ENCODE measurements around the gene STN1.

STN1 gene

GRCh38 chr10:103842605-103843004 is 75.4 kb downstream of the STN1 start:
- Histone ChIP-seq H2AFZ (ENCODE audit: low read depth, low read length) (no peak overlapping the region), H4K20me1 (ENCODE audit: insufficient read depth, low read length) (no peaks in the 10 kb centered on the region), H3K27ac (ENCODE audit: low read length) (no peak overlapping the region), H3K4me1 (ENCODE audit: low read length) (no peaks in the 10 kb centered on the region), H3K4me2 (ENCODE audit: low read length) (no peak overlapping the region), H3K4me3 (ENCODE audit: low read length) (no peak overlapping the region), H3K9ac (ENCODE audit: low read length) (no peak overlapping the region), H3K36me3 (replicated peaks; ENCODE audit: low read depth, low read length) (no peaks in the 10 kb centered on the region), H3K9me3 (ENCODE audit: insufficient read depth, low read length) (no peaks in the 10 kb centered on the region), H3K27me3 (ENCODE audit: low read depth, low read length) (no peaks in the 10 kb centered on the region), H3K79me2 (ENCODE audit: low read length) (no peaks in the 10 kb centered on the region)
- TF ChIP-seq EZH2phosphoT487 (IDR thresholded peaks at IDR 0.05; ENCODE audit: low read depth) (no peak), CTCF (IDR thresholded peaks at IDR 0.05; ENCODE audit: low read depth, low read length) (no peak)

- H3K27ac ChIP-seq (ENCODE audit: low read length) = no peak overlapping the region
- no peaks in the 10 kb centered on the region for H3K4me1 ChIP-seq (ENCODE audit: low read length)
- TF ChIP-seq CTCF (IDR thresholded peaks at IDR 0.05; ENCODE audit: low read depth, low read length) = no peak
- H2AFZ ChIP-seq (ENCODE audit: low read depth, low read length) = no peak overlapping the region
- H3K9ac ChIP-seq (ENCODE audit: low read length) = no peak overlapping the region
- H3K27me3 ChIP-seq (ENCODE audit: low read depth, low read length) = no peaks in the 10 kb centered on the region
- no peak overlapping the region for H3K4me2 ChIP-seq (ENCODE audit: low read length)
- no peaks in the 10 kb centered on the region for H4K20me1 ChIP-seq (ENCODE audit: insufficient read depth, low read length)
- H3K36me3 ChIP-seq (replicated peaks; ENCODE audit: low read depth, low read length) = no peaks in the 10 kb centered on the region
- H3K9me3 ChIP-seq (ENCODE audit: insufficient read depth, low read length) = no peaks in the 10 kb centered on the region
- H3K4me3 ChIP-seq (ENCODE audit: low read length) = no peak overlapping the region
- H3K79me2 ChIP-seq (ENCODE audit: low read length) = no peaks in the 10 kb centered on the region
These were observed 76.5 kb downstream of the STN1 start for GRCh38 chr10:103841519-103841918.

GRCh38 chr10:103840740-103841070 is 77.3 kb downstream of the STN1 start:
- Histone ChIP-seq H3K9ac (ENCODE audit: low read length) (no peak overlapping the region), H3K27me3 (ENCODE audit: low read depth, low read length) (no peaks in the 10 kb centered on the region), H4K20me1 (ENCODE audit: insufficient read depth, low read length) (no peaks in the 10 kb centered on the region), H2AFZ (ENCODE audit: low read depth, low read length) (no peak overlapping the region), H3K4me1 (ENCODE audit: low read length) (no peaks in the 10 kb centered on the region), H3K4me2 (ENCODE audit: low read length) (no peak overlapping the region), H3K79me2 (ENCODE audit: low read length) (no peaks in the 10 kb centered on the region), H3K36me3 (replicated peaks; ENCODE audit: low read depth, low read length) (no peaks in the 10 kb centered on the region), H3K9me3 (ENCODE audit: insufficient read depth, low read length) (no peaks in the 10 kb centered on the region), H3K27ac (ENCODE audit: low read length) (no peak overlapping the region), H3K4me3 (ENCODE audit: low read length) (no peak overlapping the region)
- no peak for TF ChIP-seq CTCF (IDR thresholded peaks at IDR 0.05; ENCODE audit: low read depth, low read length)
- TF ChIP-seq EZH2phosphoT487 (IDR thresholded peaks at IDR 0.05; ENCODE audit: low read depth) = no peak

GRCh38 chr10:103839872-103840739 is 77.9 kb downstream of the STN1 start:
- no peaks in the 10 kb centered on the region for H3K79me2 ChIP-seq (ENCODE audit: low read length)
- no peaks in the 10 kb centered on the region for H3K9me3 ChIP-seq (ENCODE audit: insufficient read depth, low read length)
- H4K20me1 ChIP-seq (ENCODE audit: insufficient read depth, low read length) = no peaks in the 10 kb centered on the region
- no peak overlapping the region for H2AFZ ChIP-seq (ENCODE audit: low read depth, low read length)
- no peak overlapping the region for H3K9ac ChIP-seq (ENCODE audit: low read length)
- H3K27ac ChIP-seq (ENCODE audit: low read length) = no peak overlapping the region
- H3K4me3 ChIP-seq (ENCODE audit: low read length) = no peak overlapping the region
- no peak overlapping the region for H3K4me2 ChIP-seq (ENCODE audit: low read length)
- no peaks in the 10 kb centered on the region for H3K36me3 ChIP-seq (replicated peaks; ENCODE audit: low read depth, low read length)
- H3K4me1 ChIP-seq (ENCODE audit: low read length) = no peaks in the 10 kb centered on the region
- no peak for TF ChIP-seq CTCF (IDR thresholded peaks at IDR 0.05; ENCODE audit: low read depth, low read length)
- TF ChIP-seq EZH2phosphoT487 (IDR thresholded peaks at IDR 0.05; ENCODE audit: low read depth) = no peak
- H3K27me3 ChIP-seq (ENCODE audit: low read depth, low read length) = no peaks in the 10 kb centered on the region

Data from OCI-LY3 (cell line).